ENCODE results near the gene SLC25A42.
"Not testable (repeated sequence)": the region's sequence is repeated elsewhere in the genome, so short reads cannot be mapped to it uniquely, and the experiment has no call there.

SLC25A42 gene

GRCh38 chr19:19063183-19064097 lies at the start of gene SLC25A42:
Gene SLC25A42, plus strand, starts transcription at chr19:19063994. Its CDS starts 32,131 bp downstream, at chr19:19096125.
- DNase-seq = peak; percentile 99

- DNase-seq = no peak
These were observed 42.7 kb upstream of the SLC25A42 start for GRCh38 chr19:19021115-19021514.

GRCh38 chr19:19022380-19022961 lies 41.3 kb upstream of the SLC25A42 start:
- no peak for DNase-seq

GRCh38 chr19:19023376-19023775 lies 40.4 kb upstream of the SLC25A42 start:
- DNase-seq = not testable (repeated sequence)

- no peak for DNase-seq
These were observed 37.9 kb upstream of the SLC25A42 start for GRCh38 chr19:19025861-19026260.

GRCh38 chr19:19026299-19026971 lies 37.4 kb upstream of the SLC25A42 start:
- no peak for DNase-seq

- no peak for DNase-seq
These were observed 36.6 kb upstream of the SLC25A42 start for GRCh38 chr19:19027228-19027627.

- DNase-seq = no peak
These were observed 35.3 kb upstream of the SLC25A42 start for GRCh38 chr19:19028526-19028925.

GRCh38 chr19:19031891-19032290 lies 31.9 kb upstream of the SLC25A42 start:
- DNase-seq = no peak

- DNase-seq = peak; percentile 75
These were observed 31.2 kb upstream of the SLC25A42 start for GRCh38 chr19:19032420-19033175.

GRCh38 chr19:19033176-19033425 lies 30.7 kb upstream of the SLC25A42 start:
- no peak for DNase-seq

- DNase-seq = peak; percentile 89
These were observed 30.2 kb upstream of the SLC25A42 start, which contains the start of the genes ARMC6 and SUGP2 for GRCh38 chr19:19033426-19034203. Gene ARMC6, plus strand, starts transcription at chr19:19033603. Its CDS starts 607 bp downstream, at chr19:19034210. Gene SUGP2, minus strand, starts transcription at chr19:19033517. Its CDS starts 2,446 bp downstream, at chr19:19031071.

- DNase-seq = peak; percentile 65
These were observed 29.6 kb upstream of the SLC25A42 start for GRCh38 chr19:19034204-19034624.

- no peak for DNase-seq
These were observed 23.9 kb upstream of the SLC25A42 start for GRCh38 chr19:19039901-19040300.

- DNase-seq = no peak
These were observed 23.4 kb upstream of the SLC25A42 start for GRCh38 chr19:19040417-19040816.

GRCh38 chr19:19042732-19043280 lies 21.0 kb upstream of the SLC25A42 start:
- no peak for DNase-seq

GRCh38 chr19:19043481-19043880 lies 20.3 kb upstream of the SLC25A42 start:
- DNase-seq = no peak

GRCh38 chr19:19043881-19044280 lies 19.9 kb upstream of the SLC25A42 start:
- no peak for DNase-seq

- DNase-seq = no peak
These were observed 14.4 kb upstream of the SLC25A42 start for GRCh38 chr19:19049406-19049805.

- DNase-seq = no peak
These were observed 13.7 kb upstream of the SLC25A42 start for GRCh38 chr19:19050104-19050503.

- no peak for DNase-seq
These were observed 13.1 kb upstream of the SLC25A42 start for GRCh38 chr19:19050731-19051130.

Data from CD4-positive, alpha-beta T cell treated with Interleukin-17A for 4 hours (primary cell).